K562 (cell line): ENCODE data around the gene SUDS3. TPM values are rescaled to one million over a fixed set of nuclear protein-coding genes. Genes with fewer than 3 reads are reported as not detected.

Experiments
- ARID3A ChIP-seq: IDR thresholded peaks from 2 replicates; pipeline ENCODE4 v1.6.1; 2012; ENCODE audit warnings: low read depth, low read length, improper control_type of control experiment, borderline replicate concordance
- CHAMP1 ChIP-seq: fragments of 450-650 bp; IDR thresholded peaks from 2 replicates; pipeline ENCODE4 v1.6.1; 2016; ENCODE audit warnings: mild to moderate bottlenecking
- CTBP1 ChIP-seq: fragments of 450-650 bp; IDR thresholded peaks from 2 replicates; pipeline ENCODE4 v1.6.1; 2016; ENCODE audit warnings: borderline replicate concordance
- FOXO4 ChIP-seq: fragments of 450-650 bp; formaldehyde crosslinking; IDR thresholded peaks from 2 replicates; pipeline ENCODE4 v1.4.0; 2020; ENCODE audit warnings: mild to moderate bottlenecking, moderate library complexity
- ID3 ChIP-seq, 2 experiments: fragments of 250-450 bp in 1 of 2; fragments of 450-650 bp in 1 of 2; sonication (Bioruptor Pico) in 1 of 2; IDR thresholded peaks; 2 replicates each; pipeline versions ENCODE4 v1.6.1 to v1.8.0; 2016 to 2021; ENCODE audit warnings: mild to moderate bottlenecking in 2 of 2, moderate library complexity in 2 of 2, missing compliant biosample characterization in 1 of 2, missing genetic modification characterization in 1 of 2
- NCOR1 ChIP-seq: fragments of 450-650 bp; IDR thresholded peaks from 2 replicates; pipeline ENCODE4 v1.6.1; 2016; ENCODE audit warnings: mild to moderate bottlenecking, moderate library complexity
- RAD21 ChIP-seq, 2 experiments: fragments of 250-450 bp in 1 of 2; fragments of 450-650 bp in 1 of 2; sonication (Bioruptor Pico) in 1 of 2; formaldehyde crosslinking in 1 of 2; IDR thresholded peaks in 1 of 2; conservative IDR thresholded peaks in 1 of 2; 2 replicates each; pipeline versions ENCODE4 v1.4.0 to v1.8.0; 2020 to 2022; ENCODE audit warnings: mild to moderate bottlenecking in 2 of 2, moderate library complexity in 1 of 2
- REST ChIP-seq, 2 experiments: fragments of 450-650 bp; formaldehyde crosslinking in 1 of 2; IDR thresholded peaks; 2 replicates each; pipeline versions ENCODE4 v1.4.0 to v1.6.1; 2014 to 2020; ENCODE audit warnings: mild to moderate bottlenecking in 2 of 2, borderline replicate concordance in 1 of 2, low read depth in 1 of 2
- SMARCA4 ChIP-seq: fragments of 450-650 bp; IDR thresholded peaks from 2 replicates; pipeline ENCODE4 v1.6.1; 2016
- SOX6 ChIP-seq: fragments of 450-650 bp; IDR thresholded peaks from 2 replicates; pipeline ENCODE4 v1.6.1; 2014; ENCODE audit warnings: mild to moderate bottlenecking
- U2AF2 ChIP-seq: fragments of 200-400 bp; formaldehyde crosslinking; optimal IDR thresholded peaks from 2 replicates; pipeline ENCODE3; 2017; ENCODE audit warnings: low read depth, mild to moderate bottlenecking, low read length
- ZNF696 ChIP-seq: fragments of 250-450 bp; sonication (Bioruptor Pico); conservative IDR thresholded peaks from 2 replicates; pipeline ENCODE4 v1.4.0; 2020; ENCODE audit warnings: mild to moderate bottlenecking, moderate library complexity
- ZSCAN29 ChIP-seq: fragments of 450-650 bp; IDR thresholded peaks from 2 replicates; pipeline ENCODE4 v1.6.1; 2017
- polyA plus RNA-seq, 8 experiments: library from polyadenylated mRNA; depleted of rRNA in 4 of 8; stranded (reverse) in 5 of 8; unstranded in 3 of 8; fragments of >200 nt; fragmentation: Nextera tagmentation in 2 of 8; fragmentation: Illumina TruSeq in 1 of 8; extraction: Ambion mirVana in 2 of 8; extraction: Trizol in 1 of 8; gene quantifications; 2 replicates each; pipeline versions ENCODE4 v1.2.1 to v1.2.3, GENCODE V29; 2011 to 2014; ENCODE audit warnings: inconsistent platforms in 1 of 8, missing spikeins in 1 of 8
- total RNA-seq, 7 experiments: library from RNA; depleted of rRNA in 6 of 7; stranded (reverse); fragments of >200 nt in 6 of 7; fragmentation: Illumina TruSeq in 2 of 7; extraction: Trizol in 2 of 7; gene quantifications; 2 replicates each; pipeline versions ENCODE4 v1.2.1 to v1.2.3, GENCODE V29; 2011 to 2021; ENCODE audit warnings: low replicate concordance in 1 of 7

SUDS3 gene
- total and polyA plus RNA-seq, 9 of the 15 experiments (the other 6 are each of a cell fraction or from before 2014, with no cell fraction given): 6.6 to 30.5 (median 23.3) TPM

GRCh38 chr12:118345355-118345754, 31.0 kb upstream of the SUDS3 start (continued):
- peak; percentile 48 for TF ChIP-seq SOX6
- TF ChIP-seq RAD21 (CRISPR knock-in tag; conservative IDR thresholded peaks at IDR 0.05 in 1 of 2, IDR thresholded peaks at IDR 0.05 in 1 of 2): peak in 1 of 2 experiments; percentile 6; a peak in 1 of 4 replicates
- peak; percentile 14; the same call in 1 of the 2 replicates for TF ChIP-seq CTBP1
- no peak for TF ChIP-seq ID3 (CRISPR knock-in tag; IDR thresholded peaks at IDR 0.05)
- 0 out of 2 replicates have a peak, but pooled peaks have one; percentile 21 for TF ChIP-seq ID3 (tag; IDR thresholded peaks at IDR 0.05)
- no peak for TF ChIP-seq ZNF696 (CRISPR knock-in tag)
- peak; percentile 77 for TF ChIP-seq NCOR1
- peak; percentile 10; the same call in 1 of the 2 replicates for TF ChIP-seq REST (IDR thresholded peaks at IDR 0.05; ENCODE audit: borderline replicate concordance)
- TF ChIP-seq REST (CRISPR knock-in tag; IDR thresholded peaks at IDR 0.05; ENCODE audit: low read depth): no peak
- TF ChIP-seq U2AF2: no peak
- peak; percentile 88 for TF ChIP-seq SMARCA4
- TF ChIP-seq ZSCAN29: no peak
- TF ChIP-seq ARID3A: 0 out of 2 replicates have a peak, but pooled peaks have one; percentile 27
- TF ChIP-seq FOXO4 (CRISPR knock-in tag): no peak
- TF ChIP-seq CHAMP1: peak; percentile 68; the same call in 1 of the 2 replicates
